ENCODE results near the gene SIPA1L2.
A peak's percentile ranks its signal among the peaks of the same experiment; 100 is the strongest.

The SIPA1L2 gene

GRCh38 chr1:232630047-232630893, at the start of gene SIPA1L2:
TSS of gene SIPA1L2 (minus strand) at chr1:232630133. CDS start at chr1:232515339, 114,794 bp downstream.
- peak; percentile 93 for DNase-seq

GRCh38 chr1:232678185-232678886, 48.4 kb upstream of the SIPA1L2 start:
- no peak for DNase-seq

- DNase-seq = no peak
Observed at GRCh38 chr1:232676307-232676706, 46.4 kb upstream of the SIPA1L2 start.

- DNase-seq = no peak
Observed at GRCh38 chr1:232675898-232676297, 46.0 kb upstream of the SIPA1L2 start.

GRCh38 chr1:232675260-232675659, 45.3 kb upstream of the SIPA1L2 start:
- DNase-seq = no peak

- no peak for DNase-seq
Observed at GRCh38 chr1:232673256-232673655, 43.3 kb upstream of the SIPA1L2 start.

GRCh38 chr1:232669981-232670747, 40.2 kb upstream of the SIPA1L2 start:
- DNase-seq = no peak

GRCh38 chr1:232667778-232668165, 37.8 kb upstream of the SIPA1L2 start:
- no peak for DNase-seq

GRCh38 chr1:232667094-232667777, 37.3 kb upstream of the SIPA1L2 start:
- DNase-seq = peak; percentile 62

GRCh38 chr1:232664844-232665777, 35.2 kb upstream of the SIPA1L2 start:
- DNase-seq = no peak

GRCh38 chr1:232662910-232663309, 33.0 kb upstream of the SIPA1L2 start:
- DNase-seq = no peak

- no peak for DNase-seq
Observed at GRCh38 chr1:232658386-232658785, 28.5 kb upstream of the SIPA1L2 start.

- DNase-seq = no peak
Observed at GRCh38 chr1:232657426-232658005, 27.6 kb upstream of the SIPA1L2 start.

- DNase-seq = no peak
Observed at GRCh38 chr1:232655746-232656085, 25.8 kb upstream of the SIPA1L2 start.

- peak; percentile 94 for DNase-seq
Observed at GRCh38 chr1:232655028-232655745, 25.3 kb upstream of the SIPA1L2 start.

- DNase-seq = no peak
Observed at GRCh38 chr1:232653789-232654188, 23.9 kb upstream of the SIPA1L2 start.

- no peak for DNase-seq
Observed at GRCh38 chr1:232650845-232651244, 20.9 kb upstream of the SIPA1L2 start.

- DNase-seq = no peak
Observed at GRCh38 chr1:232650418-232650817, 20.5 kb upstream of the SIPA1L2 start.

- DNase-seq = no peak
Observed at GRCh38 chr1:232648316-232648715, 18.4 kb upstream of the SIPA1L2 start.

- DNase-seq = no peak
Observed at GRCh38 chr1:232644209-232644608, 14.3 kb upstream of the SIPA1L2 start.

- DNase-seq = no peak
Observed at GRCh38 chr1:232643251-232643650, 13.3 kb upstream of the SIPA1L2 start.

Measured in NCI-H2171 treated with DMSO at 0.1 percent for 48 hours (cell line).